ENCODE data around the gene SUSD4. TPM values are rescaled to one million over a fixed set of nuclear protein-coding genes. Genes with fewer than 3 reads are reported as not detected.

SUSD4 gene
- total RNA-seq, 3 donors from 2014 or later: 0.43 to 0.79 (median 0.77) TPM

DNA sequence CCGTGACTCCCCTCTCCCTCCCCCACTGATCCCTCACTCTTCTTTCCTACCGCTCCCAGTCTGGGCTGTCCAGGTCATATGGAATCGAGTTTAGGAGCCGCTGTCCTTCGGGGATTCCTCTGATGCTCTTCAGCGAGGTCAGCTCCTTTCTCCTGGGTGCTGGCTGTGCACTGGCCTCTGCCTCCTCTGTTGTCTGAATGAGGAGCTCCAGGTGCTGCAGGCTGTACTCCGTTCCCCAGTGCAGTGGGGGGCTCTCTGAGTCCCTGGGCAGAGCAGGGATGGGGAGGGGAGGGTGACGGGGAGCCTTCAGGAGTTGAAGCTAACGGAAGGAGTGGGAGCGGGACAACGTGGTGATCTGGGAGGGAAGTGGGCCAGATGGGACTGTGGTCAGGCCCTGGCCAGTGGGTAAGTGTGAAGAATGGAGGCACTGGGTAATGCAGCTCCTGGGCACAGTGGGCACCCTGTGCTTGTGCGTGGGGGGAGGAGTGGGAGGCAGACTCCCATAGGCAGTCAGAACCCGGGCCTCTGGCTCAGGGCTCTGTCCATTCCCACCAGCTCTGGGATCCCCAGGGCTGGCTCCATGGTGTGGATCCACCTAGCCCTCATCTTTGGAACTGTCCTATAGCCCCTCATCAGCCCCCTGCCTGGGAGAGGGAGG is 161.5 kb downstream of the SUSD4 start:
- H3K36me3 ChIP-seq (ENCODE audit: low read depth): no peaks in the 10 kb centered on the region
- no peaks in the 10 kb centered on the region for H3K9me3 ChIP-seq
- TF ChIP-seq, protein P1, sequence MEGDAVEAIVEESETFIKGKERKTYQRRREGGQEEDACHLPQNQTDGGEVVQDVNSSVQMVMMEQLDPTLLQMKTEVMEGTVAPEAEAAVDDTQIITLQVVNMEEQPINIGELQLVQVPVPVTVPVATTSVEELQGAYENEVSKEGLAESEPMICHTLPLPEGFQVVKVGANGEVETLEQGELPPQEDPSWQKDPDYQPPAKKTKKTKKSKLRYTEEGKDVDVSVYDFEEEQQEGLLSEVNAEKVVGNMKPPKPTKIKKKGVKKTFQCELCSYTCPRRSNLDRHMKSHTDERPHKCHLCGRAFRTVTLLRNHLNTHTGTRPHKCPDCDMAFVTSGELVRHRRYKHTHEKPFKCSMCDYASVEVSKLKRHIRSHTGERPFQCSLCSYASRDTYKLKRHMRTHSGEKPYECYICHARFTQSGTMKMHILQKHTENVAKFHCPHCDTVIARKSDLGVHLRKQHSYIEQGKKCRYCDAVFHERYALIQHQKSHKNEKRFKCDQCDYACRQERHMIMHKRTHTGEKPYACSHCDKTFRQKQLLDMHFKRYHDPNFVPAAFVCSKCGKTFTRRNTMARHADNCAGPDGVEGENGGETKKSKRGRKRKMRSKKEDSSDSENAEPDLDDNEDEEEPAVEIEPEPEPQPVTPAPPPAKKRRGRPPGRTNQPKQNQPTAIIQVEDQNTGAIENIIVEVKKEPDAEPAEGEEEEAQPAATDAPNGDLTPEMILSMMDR (IDR thresholded peaks at IDR 0.05): no peak
- ATAC-seq (peak; percentile 7), DNase-seq (no peak)
- no peaks in the 10 kb centered on the region for H3K4me1 ChIP-seq (ENCODE audit: low read depth)
- intact Hi-C loops (cut with DNase I, micrococcal nuclease): no loop called here
- no peak overlapping the region for H3K4me3 ChIP-seq

DNA sequence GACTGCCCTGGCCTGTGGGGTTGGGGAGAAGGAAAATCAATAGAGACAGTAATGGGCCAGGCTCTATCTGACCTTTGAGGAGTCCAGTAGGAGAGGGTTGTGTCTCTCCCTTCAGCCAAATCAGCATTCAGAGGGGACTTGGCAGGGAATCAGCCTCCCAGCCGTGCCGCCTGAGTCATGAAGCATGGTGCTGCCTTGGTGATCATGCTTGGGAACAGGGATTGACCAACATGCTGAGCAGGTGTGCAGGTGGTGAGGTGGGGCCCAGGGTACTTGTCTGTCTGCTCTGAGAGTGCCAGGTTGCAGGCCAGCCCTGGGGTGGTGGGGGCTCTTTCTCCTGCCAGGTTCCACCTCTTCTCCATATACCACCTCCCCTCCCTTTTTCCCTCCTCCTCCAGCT is 162.0 kb downstream of the SUSD4 start:
- Histone ChIP-seq H3K36me3 (ENCODE audit: low read depth) (no peaks in the 10 kb centered on the region), H3K9me3 (no peaks in the 10 kb centered on the region), H3K4me3 (no peak overlapping the region), H3K4me1 (ENCODE audit: low read depth) (no peaks in the 10 kb centered on the region)
- TF ChIP-seq, protein P1 (IDR thresholded peaks at IDR 0.05): no peak
- intact Hi-C loops (cut with DNase I, micrococcal nuclease): no loop called here
- ATAC-seq: no peak
- no peak for DNase-seq

DNA sequence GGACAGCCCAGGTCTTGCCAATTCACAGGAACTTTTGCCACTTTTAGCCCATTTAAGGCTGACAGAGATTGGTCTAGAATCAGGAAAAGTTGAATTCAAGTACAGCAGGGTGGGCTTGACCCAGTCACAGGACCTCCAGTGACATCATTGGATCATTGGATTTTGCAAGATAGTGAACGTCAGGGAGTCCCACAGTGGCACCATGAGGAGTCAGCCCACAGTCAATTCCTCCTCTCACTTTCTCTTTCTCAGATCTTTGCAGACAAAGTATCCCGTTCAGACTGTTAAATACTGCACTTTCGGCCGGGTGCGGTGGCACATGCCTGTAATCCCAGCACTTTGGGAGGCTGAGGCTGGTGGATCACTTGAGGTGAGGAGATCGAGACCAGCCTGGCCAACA is 163.1 kb downstream of the SUSD4 start:
- intact Hi-C loops (cut with DNase I, micrococcal nuclease): no loop called here
- Histone ChIP-seq H3K9me3 (no peaks in the 10 kb centered on the region), H3K4me1 (ENCODE audit: low read depth) (no peaks in the 10 kb centered on the region), H3K36me3 (ENCODE audit: low read depth) (no peaks in the 10 kb centered on the region), H3K4me3 (no peak overlapping the region)
- TF ChIP-seq, protein P1 (IDR thresholded peaks at IDR 0.05): no peak
- DNase-seq (no peak), ATAC-seq (no peak)

DNA sequence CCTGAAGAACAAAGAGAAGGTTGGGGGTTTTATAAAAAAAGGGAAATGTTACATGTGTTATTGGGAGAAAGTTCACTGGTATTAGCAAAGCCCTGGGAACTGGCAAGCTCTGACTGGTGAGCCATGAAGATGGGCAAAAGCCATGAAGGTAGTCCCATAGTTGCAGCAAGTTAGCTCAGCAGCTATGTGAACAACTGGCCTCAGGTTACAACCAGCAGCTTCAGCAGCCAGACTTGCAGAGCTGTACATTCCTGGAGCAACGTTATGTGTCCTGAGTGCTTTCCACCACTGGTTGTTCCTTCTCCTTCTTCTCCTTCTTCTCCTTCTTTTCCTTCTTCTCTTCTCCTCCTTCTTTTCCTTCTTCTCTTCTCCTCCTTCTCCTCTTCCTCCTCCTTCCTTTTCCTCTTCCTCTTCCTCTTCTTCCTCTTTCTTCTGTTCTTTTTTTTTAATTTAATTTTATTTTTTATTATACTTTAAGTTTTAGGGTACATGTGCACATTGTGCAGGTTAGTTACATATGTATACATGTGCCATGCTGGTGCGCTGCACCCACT is 164.8 kb downstream of the SUSD4 start:
- TF ChIP-seq, protein P1 (IDR thresholded peaks at IDR 0.05): no peak
- no peak for ATAC-seq
- H3K4me3 ChIP-seq: no peak overlapping the region

DNA sequence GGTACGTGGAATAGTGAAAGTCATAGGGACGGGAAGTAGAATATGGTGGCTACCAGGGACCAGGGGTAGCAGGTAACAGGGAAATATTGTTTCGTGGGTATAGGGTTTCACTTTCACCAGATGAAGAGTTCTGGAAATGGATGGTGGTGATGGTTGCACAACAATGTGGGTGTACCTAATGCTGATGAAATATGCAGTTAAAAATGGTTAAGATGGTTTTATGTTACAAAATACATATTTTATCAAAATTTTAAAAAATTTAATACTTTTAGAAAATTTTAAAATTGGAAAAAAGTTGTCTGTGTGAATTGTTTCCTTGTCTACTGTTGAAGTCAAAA is 165.4 kb downstream of the SUSD4 start:
- Histone ChIP-seq H3K36me3 (ENCODE audit: low read depth) (no peaks in the 10 kb centered on the region), H3K4me1 (ENCODE audit: low read depth) (no peaks in the 10 kb centered on the region), H3K9me3 (no peaks in the 10 kb centered on the region), H3K4me3 (no peak overlapping the region)
- TF ChIP-seq, protein P1 (IDR thresholded peaks at IDR 0.05): no peak
- DNase-seq (no peak), ATAC-seq (no peak)
- intact Hi-C loops (cut with DNase I, micrococcal nuclease): no loop called here

More for the DNA sequence above, 164.8 kb downstream of the SUSD4 start:
- DNase-seq: no peak
- Histone ChIP-seq H3K36me3 (ENCODE audit: low read depth) (no peaks in the 10 kb centered on the region), H3K4me1 (ENCODE audit: low read depth) (no peaks in the 10 kb centered on the region), H3K9me3 (no peaks in the 10 kb centered on the region)
- intact Hi-C loops (cut with DNase I, micrococcal nuclease): no loop called here
